ENCODE data around the gene SUPT3H. TPM values are rescaled to one million over a fixed set of nuclear protein-coding genes. Genes with fewer than 3 reads are reported as not detected.

The SUPT3H gene
- total and polyA plus RNA-seq, 5 donors: 3.1 to 4.5 (median 4.1) TPM

- Histone ChIP-seq H3K27me3 (ENCODE audit: control insufficient read depth, insufficient read depth) (no peaks in the 10 kb centered on the region), H3K9me3 (ENCODE audit: control insufficient read depth, low read length) (no peaks in the 10 kb centered on the region), H3K27ac (ENCODE audit: low read length) (no peak overlapping the region), H3K4me1 (ENCODE audit: control insufficient read depth, insufficient read depth, low read length) (no peaks in the 10 kb centered on the region), H3K4me3 (ENCODE audit: low read length) (no peak overlapping the region)
- no peak for ATAC-seq
- DNase-seq: no peak
- intact Hi-C loops (cut with DNase I): no loop called here
- 97% methylated on average over 8 of the region's 8 CpGs for WGBS
Observed at GRCh38 chr6:44999066-44999465, 378.7 kb downstream of the SUPT3H start.

GRCh38 chr6:44995486-44996132 is 382.1 kb downstream of the SUPT3H start:
- DNase-seq (no peak), ATAC-seq (no peak)
- Histone ChIP-seq H3K4me3 (ENCODE audit: low read length) (no peak overlapping the region), H3K27ac (ENCODE audit: low read length) (no peak overlapping the region), H3K9me3 (ENCODE audit: control insufficient read depth, low read length) (no peaks in the 10 kb centered on the region), H3K27me3 (ENCODE audit: control insufficient read depth, insufficient read depth) (no peaks in the 10 kb centered on the region), H3K4me1 (ENCODE audit: control insufficient read depth, insufficient read depth, low read length) (no peaks in the 10 kb centered on the region)
- 96% methylated on average over 3 of the region's 3 CpGs for WGBS
- intact Hi-C loops (cut with DNase I): no loop called here

GRCh38 chr6:44989391-44989790 is 388.3 kb downstream of the SUPT3H start:
- intact Hi-C loops (cut with DNase I): no loop called here
- no peak for ATAC-seq
- 90% methylated on average over 3 of the region's 3 CpGs for WGBS

GRCh38 chr6:44985006-44985405 is 392.7 kb downstream of the SUPT3H start:
- no peak overlapping the region for H3K4me3 ChIP-seq (ENCODE audit: low read length)
- no peaks in the 10 kb centered on the region for H3K27me3 ChIP-seq (ENCODE audit: control insufficient read depth, insufficient read depth)
- intact Hi-C loops (cut with DNase I): no loop called here
- 97% methylated on average over 4 of the region's 4 CpGs for WGBS
- DNase-seq (no peak), ATAC-seq (no peak)
- no peaks in the 10 kb centered on the region for H3K4me1 ChIP-seq (ENCODE audit: control insufficient read depth, insufficient read depth, low read length)
- H3K27ac ChIP-seq (ENCODE audit: low read length): no peak overlapping the region
- no peaks in the 10 kb centered on the region for H3K9me3 ChIP-seq (ENCODE audit: control insufficient read depth, low read length)

More at GRCh38 chr6:44989391-44989790, 388.3 kb downstream of the SUPT3H start:
- Histone ChIP-seq H3K9me3 (ENCODE audit: control insufficient read depth, low read length) (no peaks in the 10 kb centered on the region), H3K27ac (ENCODE audit: low read length) (no peak overlapping the region), H3K4me1 (ENCODE audit: control insufficient read depth, insufficient read depth, low read length) (no peaks in the 10 kb centered on the region), H3K27me3 (ENCODE audit: control insufficient read depth, insufficient read depth) (no peaks in the 10 kb centered on the region), H3K4me3 (ENCODE audit: low read length) (no peak overlapping the region)
- DNase-seq: no peak

- Histone ChIP-seq H3K4me1 (ENCODE audit: control insufficient read depth, insufficient read depth, low read length) (no peaks in the 10 kb centered on the region), H3K27ac (ENCODE audit: low read length) (no peak overlapping the region), H3K9me3 (ENCODE audit: control insufficient read depth, low read length) (no peaks in the 10 kb centered on the region), H3K4me3 (ENCODE audit: low read length) (no peak overlapping the region), H3K27me3 (ENCODE audit: control insufficient read depth, insufficient read depth) (no peaks in the 10 kb centered on the region)
- ATAC-seq (no peak), DNase-seq (no peak)
- WGBS: 91% methylated on average over 4 of the region's 4 CpGs
- intact Hi-C loops (cut with DNase I): no loop called here
Observed at GRCh38 chr6:44983467-44984365, 394.0 kb downstream of the SUPT3H start.

- no peaks in the 10 kb centered on the region for H3K27me3 ChIP-seq (ENCODE audit: control insufficient read depth, insufficient read depth)
- 90% methylated on average over 4 of the region's 4 CpGs for WGBS
- H3K4me1 ChIP-seq (ENCODE audit: control insufficient read depth, insufficient read depth, low read length): no peaks in the 10 kb centered on the region
- H3K27ac ChIP-seq (ENCODE audit: low read length): no peak overlapping the region
- no peaks in the 10 kb centered on the region for H3K9me3 ChIP-seq (ENCODE audit: control insufficient read depth, low read length)
- DNase-seq: no peak
- no peak for ATAC-seq
- no peak overlapping the region for H3K4me3 ChIP-seq (ENCODE audit: low read length)
- intact Hi-C loops (cut with DNase I): no loop called here
Observed at GRCh38 chr6:44980841-44981240, 396.9 kb downstream of the SUPT3H start.

GRCh38 chr6:44976677-44977641 is 400.8 kb downstream of the SUPT3H start:
- DNase-seq: no peak
- Histone ChIP-seq H3K27me3 (ENCODE audit: control insufficient read depth, insufficient read depth) (no peaks in the 10 kb centered on the region), H3K4me1 (ENCODE audit: control insufficient read depth, insufficient read depth, low read length) (no peaks in the 10 kb centered on the region)

GRCh38 chr6:44974511-44974910 is 403.2 kb downstream of the SUPT3H start:
- no peak for ATAC-seq

More at GRCh38 chr6:44976677-44977641, 400.8 kb downstream of the SUPT3H start:
- Histone ChIP-seq H3K9me3 (ENCODE audit: control insufficient read depth, low read length) (no peaks in the 10 kb centered on the region), H3K4me3 (ENCODE audit: low read length) (no peak overlapping the region), H3K27ac (ENCODE audit: low read length) (no peak overlapping the region)
- intact Hi-C loops (cut with DNase I): no loop called here
- ATAC-seq: no peak

GRCh38 chr6:44972709-44973108 is 405.0 kb downstream of the SUPT3H start:
- WGBS: 98% methylated on average over 3 of the region's 3 CpGs
- no peak overlapping the region for H3K4me3 ChIP-seq (ENCODE audit: low read length)
- ATAC-seq (no peak), DNase-seq (no peak)
- intact Hi-C loops (cut with DNase I): no loop called here
- H3K27ac ChIP-seq (ENCODE audit: low read length): no peak overlapping the region
- H3K4me1 ChIP-seq (ENCODE audit: control insufficient read depth, insufficient read depth, low read length): no peaks in the 10 kb centered on the region
- no peaks in the 10 kb centered on the region for H3K9me3 ChIP-seq (ENCODE audit: control insufficient read depth, low read length)
- no peaks in the 10 kb centered on the region for H3K27me3 ChIP-seq (ENCODE audit: control insufficient read depth, insufficient read depth)

More at GRCh38 chr6:44974511-44974910, 403.2 kb downstream of the SUPT3H start:
- no peaks in the 10 kb centered on the region for H3K9me3 ChIP-seq (ENCODE audit: control insufficient read depth, low read length)
- DNase-seq: no peak
- no peak overlapping the region for H3K27ac ChIP-seq (ENCODE audit: low read length)
- intact Hi-C loops (cut with DNase I): no loop called here
- WGBS: 34% methylated on average over 2 of the region's 2 CpGs
- H3K4me3 ChIP-seq (ENCODE audit: low read length): no peak overlapping the region
- no peaks in the 10 kb centered on the region for H3K27me3 ChIP-seq (ENCODE audit: control insufficient read depth, insufficient read depth)
- H3K4me1 ChIP-seq (ENCODE audit: control insufficient read depth, insufficient read depth, low read length): no peaks in the 10 kb centered on the region

GRCh38 chr6:44969446-44970185 is 408.1 kb downstream of the SUPT3H start:
- H3K4me1 ChIP-seq (ENCODE audit: control insufficient read depth, insufficient read depth, low read length): no peaks in the 10 kb centered on the region
- no peak overlapping the region for H3K4me3 ChIP-seq (ENCODE audit: low read length)
- intact Hi-C loops (cut with DNase I): no loop called here
- no peak for ATAC-seq
- no peak for DNase-seq
- H3K27me3 ChIP-seq (ENCODE audit: control insufficient read depth, insufficient read depth): no peaks in the 10 kb centered on the region
- H3K9me3 ChIP-seq (ENCODE audit: control insufficient read depth, low read length): no peaks in the 10 kb centered on the region
- no peak overlapping the region for H3K27ac ChIP-seq (ENCODE audit: low read length)
- WGBS: 68% methylated on average over 4 of the region's 4 CpGs
